PC-3 (cell line): ENCODE data around the gene ARPC5. TPM values are rescaled to one million over a fixed set of nuclear protein-coding genes. Genes with fewer than 3 reads are reported as not detected.

Source experiments
- ATAC-seq: fragments of 200-7000 bp; cut with Tn5 transposase; 2 replicates; pipeline ENCODE4 v1.9.1; 2020; ENCODE audit warnings: mild to moderate bottlenecking, moderate library complexity
- BruUV-seq: library from RNA; stranded (reverse); fragments of 400-500 nt; replicated peaks from 2 replicates; lab custom pipeline; 2021; lab: Mats Ljungman, UMichigan
- CTCF ChIA-PET: fragments of 300-600 bp; sonication (Branson Sonifier 250); formaldehyde crosslinking; loops from one replicate; lab custom pipeline; 2022; ENCODE audit warnings: antibody characterized with exemption; lab: Charles Lee
- POLR2A ChIA-PET: fragments of 300-600 bp; sonication (Branson Sonifier 250); formaldehyde crosslinking; loops from one replicate; lab custom pipeline; 2022; ENCODE audit warnings: antibody characterized with exemption; ENCODE audit not compliant: unreplicated experiment; lab: Charles Lee
- DNase-seq: peaks from one replicate; pipeline ENCODE4 v3.0.0-alpha.2; 2015
- H2AFZ ChIP-seq: fragments of 300-600 bp; sonication (generic); 2 replicates; pipeline ENCODE4 v1.6.0; 2016; ENCODE audit warnings: antibody characterized with exemption, low read length
- H3F3A ChIP-seq: fragments of 300-600 bp; sonication (generic); one replicate; pipeline ENCODE4 v1.6.0; 2017; ENCODE audit warnings: antibody characterized with exemption, low read length, control low read depth, mild to moderate bottlenecking; ENCODE audit not compliant: unreplicated experiment
- H3K27ac ChIP-seq: fragments of 300-600 bp; sonication (generic); 2 replicates; pipeline ENCODE4 v1.5.1; 2016; ENCODE audit warnings: mild to moderate bottlenecking, low read length
- H3K27me3 ChIP-seq: fragments of 300-600 bp; sonication (generic); 2 replicates; pipeline ENCODE4 v1.6.1; 2016; ENCODE audit warnings: low read length, mixed read lengths
- H3K36me3 ChIP-seq: fragments of 300-600 bp; sonication (generic); 2 replicates; pipeline ENCODE4 v1.6.1; 2016; ENCODE audit warnings: low read depth, mixed run types, low read length, mixed read lengths
- H3K4me1 ChIP-seq: fragments of 300-600 bp; sonication (generic); 2 replicates; pipeline ENCODE4 v1.5.1; 2016; ENCODE audit warnings: low read length; ENCODE audit not compliant: insufficient read depth
- H3K4me2 ChIP-seq: fragments of 300-600 bp; sonication (generic); 2 replicates; pipeline ENCODE4 v1.6.0; 2016; ENCODE audit warnings: low read length
- H3K4me3 ChIP-seq: fragments of 300-600 bp; sonication (generic); 2 replicates; pipeline ENCODE4 v1.5.1; 2016; ENCODE audit warnings: mild to moderate bottlenecking, low read length, mixed read lengths
- H3K79me2 ChIP-seq: fragments of 300-600 bp; sonication (generic); 2 replicates; pipeline ENCODE4 v1.6.1; 2017; ENCODE audit warnings: low read length, mixed read lengths
- H3K9ac ChIP-seq: fragments of 300-600 bp; sonication (generic); 2 replicates; pipeline ENCODE4 v1.6.0; 2016; ENCODE audit warnings: mild to moderate bottlenecking, low read length
- H3K9me2 ChIP-seq: fragments of 300-600 bp; sonication (generic); replicated peaks from 2 replicates; pipeline ENCODE4 v1.6.1; 2016; ENCODE audit warnings: mixed run types, low read length, mixed read lengths
- H3K9me3 ChIP-seq: fragments of 300-600 bp; sonication (generic); 2 replicates; pipeline ENCODE4 v1.6.1; 2016; ENCODE audit warnings: low read length, mixed read lengths
- H4K20me1 ChIP-seq: fragments of 300-600 bp; sonication (generic); 2 replicates; pipeline ENCODE4 v1.6.1; 2016; ENCODE audit warnings: low read length, mixed read lengths
- CTCF ChIP-seq: fragments of 300-600 bp; sonication (generic); conservative IDR thresholded peaks from 2 replicates; pipeline ENCODE4 v1.5.1; 2017; ENCODE audit warnings: antibody characterized with exemption, low read depth, mild to moderate bottlenecking, low read length
- EZH2 ChIP-seq: fragments of 300-600 bp; sonication (generic); IDR thresholded peaks from one replicate; pipeline ENCODE4 v1.6.1; 2017; ENCODE audit warnings: antibody characterized with exemption, mild to moderate bottlenecking, low read length; ENCODE audit not compliant: unreplicated experiment
- EZH2phosphoT487 ChIP-seq: fragments of 300-600 bp; sonication (generic); IDR thresholded peaks from 2 replicates; pipeline ENCODE4 v1.6.1; 2018; ENCODE audit warnings: mild to moderate bottlenecking, antibody characterized with exemption, low read length, borderline replicate concordance
- intact Hi-C: fragments of 100-400 bp; cut with micrococcal nuclease; formaldehyde crosslinking; loops from 2 replicates; pipeline ENCODE4 v1.9.0; 2023
- total RNA-seq: library from RNA; depleted of rRNA; stranded (reverse); fragments of >200 nt; gene quantifications from 2 replicates; pipeline ENCODE4 v1.2.3, GENCODE V29; 2014

ARPC5 gene
- total RNA-seq, 1 experiment from 2014 or later, result 76.1 TPM

DNA sequence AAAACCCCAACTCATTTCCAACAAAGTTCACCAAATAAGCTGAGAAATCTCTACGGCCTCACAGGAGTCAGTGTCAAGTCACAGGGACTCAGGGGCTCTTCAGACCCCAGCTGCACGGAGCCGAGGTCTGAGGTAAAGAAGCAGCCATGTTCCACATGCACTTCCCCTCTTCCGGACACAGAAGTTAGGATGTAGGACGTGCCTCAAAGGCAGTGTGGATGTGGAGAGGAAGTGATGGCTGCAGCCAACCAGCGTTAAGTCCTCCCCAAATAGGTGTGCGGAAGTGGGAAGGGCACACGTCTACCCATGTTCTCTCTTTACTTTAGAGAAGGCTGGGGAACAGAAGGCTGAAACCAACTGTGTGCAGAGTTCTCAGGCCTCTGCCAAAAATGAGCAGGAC is 30.8 kb downstream of the ARPC5 start:
- POLR2A ChIA-PET, result no interaction called here
- no peak overlapping the region for H3K4me2 ChIP-seq
- no TSS peak for BruUV-seq
- no peaks in the 10 kb centered on the region for H3K79me2 ChIP-seq
- intact Hi-C loops, result no loop called here
- H3K36me3 ChIP-seq, result no peaks in the 10 kb centered on the region
- H3K27ac ChIP-seq, result no peak overlapping the region
- H3F3A ChIP-seq, result no peaks in the 10 kb centered on the region
- H3K9ac ChIP-seq, result no peak overlapping the region
- CTCF ChIA-PET, result no interaction called here
- no peak overlapping the region for H3K4me3 ChIP-seq
- H3K9me3 ChIP-seq, result no peaks in the 10 kb centered on the region
- H3K4me1 ChIP-seq, result peaks cover 23% of the 10 kb centered on the region
- H2AFZ ChIP-seq, result no peak overlapping the region
- TF ChIP-seq EZH2, result no peak
- no peak for TF ChIP-seq CTCF
- no peak for TF ChIP-seq EZH2phosphoT487
- no peak for ATAC-seq
- H3K9me2 ChIP-seq, result no peaks in the 10 kb centered on the region
- H4K20me1 ChIP-seq, result no peaks in the 10 kb centered on the region
- H3K27me3 ChIP-seq, result no peaks in the 10 kb centered on the region
- no peak for DNase-seq

- no peak overlapping the region for H3K4me2 ChIP-seq
- H3K9me2 ChIP-seq, result no peaks in the 10 kb centered on the region
- ChIA-PET CTCF (no interaction called here), POLR2A (no interaction called here)
- BruUV-seq, result no TSS peak
- H3K4me1 ChIP-seq, result peaks cover 17% of the 10 kb centered on the region
- no peaks in the 10 kb centered on the region for H3K79me2 ChIP-seq
- H4K20me1 ChIP-seq, result no peaks in the 10 kb centered on the region
- H3K9ac ChIP-seq, result no peak overlapping the region
- H3K9me3 ChIP-seq, result no peaks in the 10 kb centered on the region
- no peak overlapping the region for H3K4me3 ChIP-seq
- no peaks in the 10 kb centered on the region for H3K36me3 ChIP-seq
- TF ChIP-seq CTCF (no peak), EZH2 (no peak), EZH2phosphoT487 (no peak)
- H2AFZ ChIP-seq, result no peak overlapping the region
- no peak overlapping the region for H3K27ac ChIP-seq
- ATAC-seq, result no peak
- H3F3A ChIP-seq, result no peaks in the 10 kb centered on the region
- H3K27me3 ChIP-seq, result no peaks in the 10 kb centered on the region
- intact Hi-C loops, result no loop called here
- DNase-seq, result no peak
Observed at GRCh38 chr1:183604038-183604808, 31.4 kb downstream of the ARPC5 start.

- no peaks in the 10 kb centered on the region for H3K36me3 ChIP-seq
- ChIA-PET POLR2A (no interaction called here), CTCF (no interaction called here)
- no peak for TF ChIP-seq EZH2
- no peak for TF ChIP-seq EZH2phosphoT487
- no peak for TF ChIP-seq CTCF
- no peak overlapping the region for H2AFZ ChIP-seq
- no peaks in the 10 kb centered on the region for H3K4me1 ChIP-seq
- H3K4me2 ChIP-seq, result no peak overlapping the region
- H3K9me3 ChIP-seq, result no peaks in the 10 kb centered on the region
- no peak for DNase-seq
- H3K79me2 ChIP-seq, result no peaks in the 10 kb centered on the region
- intact Hi-C loops, result no loop called here
- H4K20me1 ChIP-seq, result no peaks in the 10 kb centered on the region
- H3F3A ChIP-seq, result no peaks in the 10 kb centered on the region
- H3K9me2 ChIP-seq, result no peaks in the 10 kb centered on the region
- BruUV-seq, result no TSS peak
- no peak overlapping the region for H3K27ac ChIP-seq
- no peak for ATAC-seq
- no peaks in the 10 kb centered on the region for H3K27me3 ChIP-seq
- no peak overlapping the region for H3K9ac ChIP-seq
- H3K4me3 ChIP-seq, result no peak overlapping the region
Observed at GRCh38 chr1:183602510-183602909, 33.1 kb downstream of the ARPC5 start.
